Measurements from ENCODE around the gene REXO1. TPM values are rescaled to one million over a fixed set of nuclear protein-coding genes. Genes with fewer than 3 reads are reported as not detected.

Gene REXO1
- total and polyA plus RNA-seq, 9 of the 15 experiments (the other 6 are each of a cell fraction or from before 2014, with no cell fraction given): 0.04 to 63.3 (median 15.8) TPM

DNA sequence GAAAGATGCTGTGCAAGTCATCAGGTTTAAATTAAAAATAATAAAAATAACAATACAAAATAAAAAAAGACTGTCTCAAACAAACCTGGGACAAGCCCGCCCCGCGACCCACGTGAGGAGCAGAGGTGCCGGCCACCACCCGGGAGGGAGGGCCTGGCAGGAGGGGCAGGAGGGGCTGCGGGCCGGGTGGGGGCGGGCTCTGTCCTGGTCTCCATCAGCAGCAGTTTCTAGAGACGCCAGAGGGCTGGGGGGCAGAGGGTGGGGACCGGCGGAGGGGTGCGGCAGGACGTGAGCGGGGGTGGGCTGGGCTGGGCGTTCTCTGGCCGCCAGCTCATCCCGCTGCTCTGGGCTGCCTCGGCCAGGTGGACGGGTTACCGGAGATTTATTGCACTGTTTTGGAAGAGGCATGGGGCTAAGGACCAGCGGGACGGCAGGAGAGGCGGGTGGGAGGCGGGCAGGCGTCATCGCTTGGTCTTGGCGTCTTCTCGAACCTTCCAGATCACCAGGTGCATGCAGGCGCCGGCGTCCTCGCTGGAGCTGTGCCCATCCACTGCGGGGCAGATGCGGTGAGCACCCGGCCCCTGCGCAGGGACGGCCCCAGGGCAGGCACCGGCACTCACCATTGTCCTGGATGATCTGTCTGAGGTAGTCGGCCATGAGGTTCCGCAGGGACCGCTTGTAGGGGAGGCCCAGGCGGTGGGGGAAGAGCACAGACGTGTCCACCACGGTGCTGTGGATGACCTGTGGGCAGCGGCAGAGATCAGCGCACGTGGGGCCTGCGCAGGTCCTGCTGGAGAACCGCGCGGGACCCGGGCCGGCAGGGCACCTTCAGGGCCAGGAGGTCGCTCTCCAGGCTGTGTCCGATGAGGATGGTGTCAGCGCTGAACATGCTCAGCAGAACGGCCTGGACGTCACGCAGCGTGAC is 32.4 kb downstream of the REXO1 start (continued):
- TF ChIP-seq RBM22 (IDR thresholded peaks at IDR 0.05; ENCODE audit: low read depth, low read length, poor library complexity, severe bottlenecking): peak; percentile 58
- TF ChIP-seq, protein P1, sequence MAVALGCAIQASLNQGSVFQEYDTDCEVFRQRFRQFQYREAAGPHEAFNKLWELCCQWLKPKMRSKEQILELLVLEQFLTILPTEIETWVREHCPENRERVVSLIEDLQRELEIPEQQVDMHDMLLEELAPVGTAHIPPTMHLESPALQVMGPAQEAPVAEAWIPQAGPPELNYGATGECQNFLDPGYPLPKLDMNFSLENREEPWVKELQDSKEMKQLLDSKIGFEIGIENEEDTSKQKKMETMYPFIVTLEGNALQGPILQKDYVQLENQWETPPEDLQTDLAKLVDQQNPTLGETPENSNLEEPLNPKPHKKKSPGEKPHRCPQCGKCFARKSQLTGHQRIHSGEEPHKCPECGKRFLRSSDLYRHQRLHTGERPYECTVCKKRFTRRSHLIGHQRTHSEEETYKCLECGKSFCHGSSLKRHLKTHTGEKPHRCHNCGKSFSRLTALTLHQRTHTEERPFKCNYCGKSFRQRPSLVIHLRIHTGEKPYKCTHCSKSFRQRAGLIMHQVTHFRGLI (CRISPR knock-in tag; IDR thresholded peaks at IDR 0.05): no peak
- TF ChIP-seq HMG20A (CRISPR knock-in tag; conservative IDR thresholded peaks at IDR 0.05): no peak
- no peak for TF ChIP-seq ILK (tag; IDR thresholded peaks at IDR 0.05; ENCODE audit: borderline replicate concordance, low read depth)
- no peak for TF ChIP-seq NONO (IDR thresholded peaks at IDR 0.05; ENCODE audit: low read depth in 2 of 2, low read length in 1 of 2)

- Histone ChIP-seq H3K9me1 (ENCODE audit: control insufficient read depth, insufficient read depth, low read length) (no peaks in the 10 kb centered on the region), H3K4me3 (no peak overlapping the region), H4K20me1 (replicated peaks; ENCODE audit: control insufficient read depth, insufficient read depth, low read length) (no peaks in the 10 kb centered on the region), H3K36me3 (ENCODE audit: control insufficient read depth, insufficient read depth, low read length) (peaks cover 50% of the 10 kb centered on the region; the same call in 1 of the 3 replicates), H3K27me3 (ENCODE audit: control insufficient read depth in 2 of 2, insufficient read depth in 2 of 2, low read length in 2 of 2) (no peaks in the 10 kb centered on the region), H2AFZ (ENCODE audit: low read depth, low read length) (no peak overlapping the region), H3K4me1 (replicated peaks in 1 of 2; ENCODE audit: control insufficient read depth in 2 of 2, insufficient read depth in 2 of 2, low read length in 2 of 2) (peaks cover 8 to 59% of the 10 kb centered on the region in 2 experiments; a peak in 3 of 5 replicates), H3K9me3 (replicated peaks; ENCODE audit: control insufficient read depth, insufficient read depth, low read depth, low read length) (no peaks in the 10 kb centered on the region; the same call in 1 of the 2 replicates), H3K9ac (ENCODE audit: insufficient read depth in 1 of 2, low read depth in 2 of 2, low read length in 2 of 2) (peak overlapping the region in 1 of 2 experiments; percentile 48; a peak in 1 of 4 replicates), H3K4me2 (ENCODE audit: insufficient read depth, low read length) (no peak overlapping the region), H3K27ac (ENCODE audit: extremely low read depth, low read depth, low read length) (no peak overlapping the region), H3K79me2 (ENCODE audit: control insufficient read depth, insufficient read depth, low read length) (peaks cover 5% of the 10 kb centered on the region; the same call in 1 of the 3 replicates)
- in situ Hi-C loops (cut with MboI): no loop called here
- no peak for DNase-seq (ENCODE audit: extremely low read depth in 1 of 4, low spot score in 3 of 4)
- POLR2A ChIA-PET: interaction anchor here (0.7 to 0.9 kb wide), 2 partner anchors 12 to 17 kb away, joined by 3 to 4 read pairs; no protein-coding TSS in a partner anchor
- no TSS peak for BruUV-seq (replicated peaks)
- no peak for ATAC-seq
- WGBS (ENCODE audit: insufficient coverage, low coverage, missing lambda C conversion rate): 86% methylated on average over 18 of the region's 26 CpGs
- TF ChIP-seq POLR2AphosphoS5 (IDR thresholded peaks at IDR 0.05; ENCODE audit: control insufficient read depth, insufficient read depth, low read depth, low read length) (0 out of 2 replicates have a peak, but pooled peaks have one; percentile 7), POLR2A (conservative IDR thresholded peaks at IDR 0.05) (0 out of 2 replicates have a peak, but pooled peaks have one; percentile 31), NCOA2 (IDR thresholded peaks at IDR 0.05; ENCODE audit: partially characterized antibody in 2 of 2) (no peak), ZNF121 (CRISPR knock-in tag; conservative IDR thresholded peaks at IDR 0.05) (no peak), POLR2G (IDR thresholded peaks at IDR 0.05; ENCODE audit: low read depth, low read length) (peak; percentile 55), PTTG1 (tag; IDR thresholded peaks at IDR 0.05; ENCODE audit: low read depth) (no peak)
- intact Hi-C loops (cut with micrococcal nuclease): no loop called here
- FAIRE-seq: no peak
- CTCF ChIA-PET (ENCODE audit: low intra/inter-chr PET ratio): no interaction called here
Observed at GRCh38 chr19:1814833-1815604, 33.3 kb downstream of the REXO1 start.

All from K562 (cell line).